GM19099 (cell line): Measurements from ENCODE around the gene CD40LG.

Source experiments
- POLR2A ChIP-seq: IDR thresholded peaks from 3 replicates; pipeline ENCODE4 v1.6.1; 2011; ENCODE audit warnings: low read depth; ENCODE audit not compliant: insufficient read length; ENCODE audit errors: extremely low read depth

CD40LG gene

GRCh38 chrX:136647677-136648360 is at the start of gene CD40LG:
Gene CD40LG (plus strand): TSS chrX:136648158. CDS start chrX:136648249, 91 bp downstream.
- TF ChIP-seq POLR2A: no peak

- TF ChIP-seq POLR2A: no peak
These were observed 49.3 kb upstream of the CD40LG start for GRCh38 chrX:136598631-136599030.

GRCh38 chrX:136600059-136600458 is 47.9 kb upstream of the CD40LG start:
- no peak for TF ChIP-seq POLR2A

GRCh38 chrX:136607236-136607635 is 40.7 kb upstream of the CD40LG start:
- TF ChIP-seq POLR2A: no peak

- no peak for TF ChIP-seq POLR2A
These were observed 39.5 kb upstream of the CD40LG start for GRCh38 chrX:136608295-136608933.

- TF ChIP-seq POLR2A: no peak
These were observed 30.8 kb upstream of the CD40LG start for GRCh38 chrX:136616987-136617685.

- TF ChIP-seq POLR2A: no peak
These were observed 28.0 kb upstream of the CD40LG start for GRCh38 chrX:136619899-136620505.

GRCh38 chrX:136620780-136621179 is 27.2 kb upstream of the CD40LG start:
- no peak for TF ChIP-seq POLR2A

GRCh38 chrX:136622568-136622967 is 25.4 kb upstream of the CD40LG start:
- TF ChIP-seq POLR2A: no peak

GRCh38 chrX:136623396-136623795 is 24.6 kb upstream of the CD40LG start:
- TF ChIP-seq POLR2A: no peak

- no peak for TF ChIP-seq POLR2A
These were observed 22.7 kb upstream of the CD40LG start for GRCh38 chrX:136625246-136625645.

- TF ChIP-seq POLR2A: no peak
These were observed 21.7 kb upstream of the CD40LG start for GRCh38 chrX:136626237-136626636.

GRCh38 chrX:136626891-136627290 is 21.1 kb upstream of the CD40LG start:
- TF ChIP-seq POLR2A: no peak

- no peak for TF ChIP-seq POLR2A
These were observed 20.5 kb upstream of the CD40LG start for GRCh38 chrX:136627409-136627808.

GRCh38 chrX:136629084-136629750 is 18.7 kb upstream of the CD40LG start:
- no peak for TF ChIP-seq POLR2A
